SK-N-SH (cell line): Measurements from ENCODE around the gene CKB. TPM values are rescaled to one million over a fixed set of nuclear protein-coding genes. Genes with fewer than 3 reads are reported as not detected.

Experiments
- CTCF ChIA-PET: fragments of 300-600, 350-600 bp; formaldehyde crosslinking; extraction: SDS; loops from one replicate; lab custom pipeline; 2021; lab: Yijun Ruan, JAX
- POLR2A ChIA-PET: fragments of 350-600 bp; sonication (Branson Sonifier 250); formaldehyde crosslinking; extraction: SDS; loops from one replicate; lab custom pipeline; 2020; ENCODE audit warnings: antibody characterized with exemption, inconsistent platforms; lab: Yijun Ruan, JAX
- DNase-seq: peaks from one replicate; pipeline ENCODE4 v3.0.0; 2012
- H2AFZ ChIP-seq: fragments of 200-600 bp; sonication (generic); 2 replicates; pipeline ENCODE4 v1.8.1; 2016; ENCODE audit warnings: antibody characterized with exemption, mild to moderate bottlenecking, low read depth
- H3F3A ChIP-seq: fragments of 200-600 bp; sonication (generic); replicated peaks from 2 replicates; pipeline ENCODE3; 2016; ENCODE audit warnings: antibody characterized with exemption, mild to moderate bottlenecking; ENCODE audit not compliant: insufficient read depth
- H3K27ac ChIP-seq, 2 experiments: fragments of 200-500 bp in 1 of 2; fragments of 200-600 bp in 1 of 2; sonication (Bioruptor generic) in 1 of 2; sonication (generic), shearing (Covaris generic) in 1 of 2; 2 replicates each; pipeline versions ENCODE4 v1.5.1 to v1.6.1; 2014 to 2016; ENCODE audit warnings: low read depth in 2 of 2, inconsistent platforms in 1 of 2, low read length in 1 of 2, mild to moderate bottlenecking in 1 of 2, mixed read lengths in 1 of 2
- H3K27me3 ChIP-seq: fragments of 200-600 bp; sonication (generic), shearing (Covaris generic); 2 replicates; pipeline ENCODE4 v1.6.1; 2016; ENCODE audit warnings: mixed run types; ENCODE audit not compliant: insufficient read depth
- H3K36me3 ChIP-seq, 2 experiments: fragments of 200-500 bp in 1 of 2; fragments of 200-600 bp in 1 of 2; sonication (Bioruptor generic) in 1 of 2; sonication (generic) in 1 of 2; replicated peaks in 1 of 2; 2 replicates each; pipeline versions ENCODE3 to v1.5.1; 2014 to 2016; ENCODE audit warnings: low read length in 1 of 2, mild to moderate bottlenecking in 1 of 2; ENCODE audit not compliant: insufficient read depth in 2 of 2, control insufficient read depth in 1 of 2
- H3K4me1 ChIP-seq, 2 experiments: fragments of 200-500 bp in 1 of 2; fragments of 200-600 bp in 1 of 2; sonication (Bioruptor generic) in 1 of 2; sonication (generic), shearing (Covaris generic) in 1 of 2; 2 replicates each; pipeline versions ENCODE4 v1.5.1 to v1.6.1; 2014 to 2016; ENCODE audit warnings: low read depth in 1 of 2, low read length in 1 of 2, mixed run types in 1 of 2; ENCODE audit not compliant: insufficient read depth in 2 of 2, control insufficient read depth in 1 of 2
- H3K4me2 ChIP-seq: fragments of 200-600 bp; sonication (generic), shearing (Covaris generic); 2 replicates; pipeline ENCODE4 v1.6.1; 2017; ENCODE audit warnings: mixed run types
- H3K4me3 ChIP-seq, 2 experiments: fragments of 200-500 bp in 1 of 2; fragments of 200-600 bp in 1 of 2; sonication (Bioruptor generic) in 1 of 2; sonication (generic), shearing (Covaris generic) in 1 of 2; 2 replicates each; pipeline versions ENCODE4 v1.5.1 to v1.8.1; 2014 to 2016; ENCODE audit warnings: low read depth in 2 of 2, inconsistent platforms in 1 of 2, low read length in 1 of 2, mild to moderate bottlenecking in 1 of 2, mixed read lengths in 1 of 2, moderate library complexity in 1 of 2
- H3K79me2 ChIP-seq: fragments of 200-600 bp; sonication (generic); 2 replicates; pipeline ENCODE4 v1.8.1; 2017; ENCODE audit warnings: mild to moderate bottlenecking; ENCODE audit not compliant: insufficient read depth
- H3K9ac ChIP-seq: fragments of 200-600 bp; sonication (generic); 2 replicates; pipeline ENCODE4 v1.6.1; 2017; ENCODE audit warnings: mixed run types
- H3K9me2 ChIP-seq: fragments of 200-600 bp; sonication (generic); 2 replicates; pipeline ENCODE4 v1.6.1; 2017; ENCODE audit warnings: mixed run types
- H3K9me3 ChIP-seq: fragments of 200-600 bp; sonication (generic); 2 replicates; pipeline ENCODE4 v1.6.1; 2017; ENCODE audit warnings: mixed run types, mild to moderate bottlenecking, moderate library complexity
- H4K20me1 ChIP-seq: fragments of 200-600 bp; sonication (generic); 2 replicates; pipeline ENCODE4 v1.6.1; 2017; ENCODE audit warnings: mild to moderate bottlenecking, mixed run types; ENCODE audit not compliant: insufficient read depth
- CHD2 ChIP-seq: fragments of 150-350 bp; IDR thresholded peaks from 2 replicates; pipeline ENCODE4 v1.6.1; 2018; ENCODE audit warnings: low read length; ENCODE audit not compliant: partially characterized antibody
- EP300 ChIP-seq, 2 experiments: IDR thresholded peaks; 2 replicates each; pipeline versions ENCODE4 v1.4.0 to v1.6.1; 2012; ENCODE audit warnings: borderline replicate concordance in 1 of 2, low read depth in 1 of 2, low read length in 1 of 2
- FOXJ3 ChIP-seq: sonication (generic); formaldehyde crosslinking; IDR thresholded peaks from 2 replicates; pipeline ENCODE4 v1.5.1; 2020; ENCODE audit warnings: mild to moderate bottlenecking, missing genetic modification reagents
- GATA2 ChIP-seq: sonication (generic); formaldehyde crosslinking; IDR thresholded peaks from 2 replicates; pipeline ENCODE4 v1.5.0; 2020; ENCODE audit warnings: mild to moderate bottlenecking, missing genetic modification reagents
- MXI1 ChIP-seq: IDR thresholded peaks from 2 replicates; pipeline ENCODE4 v1.6.1; 2012; ENCODE audit warnings: mild to moderate bottlenecking, low read depth, low read length, improper control_type of control experiment
- NRF1 ChIP-seq: IDR thresholded peaks from 2 replicates; pipeline ENCODE4 v1.6.1; 2012; ENCODE audit warnings: low read depth, mild to moderate bottlenecking, low read length
- PBX3 ChIP-seq: IDR thresholded peaks from 2 replicates; pipeline ENCODE4; 2012
- REST ChIP-seq: IDR thresholded peaks from 2 replicates; pipeline ENCODE4 v1.6.1; 2012; ENCODE audit warnings: mild to moderate bottlenecking, low read depth, low read length, moderate library complexity
- RXRA ChIP-seq: IDR thresholded peaks from 2 replicates; pipeline ENCODE4 v1.4.0; 2012; ENCODE audit warnings: low read depth, mild to moderate bottlenecking, borderline replicate concordance
- SIN3A ChIP-seq: IDR thresholded peaks from 2 replicates; pipeline ENCODE4 v1.6.1; 2012; ENCODE audit warnings: low read depth, mild to moderate bottlenecking, low read length, moderate library complexity, borderline replicate concordance
- TCF12 ChIP-seq: IDR thresholded peaks from 2 replicates; pipeline ENCODE4 v1.4.0; 2012
- YY1 ChIP-seq: IDR thresholded peaks from 2 replicates; pipeline ENCODE4 v1.4.0; 2012; ENCODE audit warnings: low read depth, mild to moderate bottlenecking
- WGBS: methylation state at CpG from one replicate; pipeline ENCODE4 v1.1.6; 2017; ENCODE audit warnings: low lambda C conversion rate; 5-methylcytosine and 5-hydroxymethylcytosine counted together
- polyA plus RNA-seq, 3 experiments: library from polyadenylated mRNA; depleted of rRNA; stranded (reverse); fragments of >200 nt; gene quantifications; 2 replicates each; pipeline ENCODE4 v1.2.3, GENCODE V29; 2012

CKB gene
- polyA plus RNA-seq, 1 of the 3 experiments (the other 2 are of a cell fraction): 53.0 TPM

- Histone ChIP-seq H3K79me2 (peaks cover under 1% of the 10 kb centered on the region; the same call in 1 of the 2 replicates), H3K9ac (no peak overlapping the region), H3F3A (peaks cover 8% of the 10 kb centered on the region), H3K36me3 (peaks cover 0 to 4% of the 10 kb centered on the region in 2 experiments), H3K27ac (no peak overlapping the region), H3K9me3 (no peaks in the 10 kb centered on the region), H4K20me1 (no peaks in the 10 kb centered on the region), H3K4me2 (no peak overlapping the region), H3K4me3 (no peak overlapping the region; a peak in 2 of 4 replicates), H3K27me3 (peaks cover 16% of the 10 kb centered on the region), H3K9me2 (no peaks in the 10 kb centered on the region), H2AFZ (no peak overlapping the region), H3K4me1 (peaks cover 9 to 21% of the 10 kb centered on the region in 2 experiments; a peak in 1 of 4 replicates)
- WGBS: 80% methylated on average over 10 of the region's 10 CpGs
- ChIA-PET CTCF (interaction anchor here (1.6 to 9.6 kb wide), 3 partner anchors 19 to 26 kb away, joined by 4 to 194 read pairs (median 7); no protein-coding TSS in a partner anchor), POLR2A (interaction anchor here (3.5 kb wide), 1 partner anchor 19 kb away, joined by 19 read pairs; no protein-coding TSS in a partner anchor)
- TF ChIP-seq YY1 (no peak), SIN3A (no peak), RXRA (no peak), FOXJ3 (CRISPR knock-in tag) (no peak), PBX3 (no peak), TCF12 (no peak), EP300 (IDR thresholded peaks at IDR 0.05; ENCODE audit: borderline replicate concordance in 1 of 2, low read depth in 1 of 2, low read length in 1 of 2) (no peak), GATA2 (CRISPR knock-in tag) (no peak), CHD2 (no peak), REST (no peak)
- no peak for DNase-seq
Measured at GRCh38 chr14:103523575-103523954, 935 bp upstream of the CKB start.

- no peak overlapping the region for H3K9ac ChIP-seq
- H3K9me3 ChIP-seq: no peaks in the 10 kb centered on the region
- peaks cover 5% of the 10 kb centered on the region for H3F3A ChIP-seq
- POLR2A ChIA-PET: interaction anchor here (0.6 to 3.5 kb wide), 6 partner anchors 9 to 1524 kb away, joined by 3 to 19 read pairs (median 4); no protein-coding TSS in a partner anchor
- TF ChIP-seq MXI1 (peak; percentile 78), TCF12 (no peak), NRF1 (peak; percentile 23; the same call in 1 of the 2 replicates)
- CTCF ChIA-PET: interaction anchor here (1.1 to 9.6 kb wide), 9 partner anchors 11 to 191 kb away, joined by 3 to 194 read pairs (median 7); no protein-coding TSS in a partner anchor
- 2% methylated on average over 11 of the region's 74 CpGs for WGBS
- peak overlapping the region; percentile 83 for H3K4me2 ChIP-seq
- no peaks in the 10 kb centered on the region for H3K79me2 ChIP-seq
- H3K36me3 ChIP-seq: peaks cover 0 to 4% of the 10 kb centered on the region in 2 experiments
- H4K20me1 ChIP-seq: no peaks in the 10 kb centered on the region
- H3K27me3 ChIP-seq: peaks cover 16% of the 10 kb centered on the region
- peak overlapping the region in 1 of 2 experiments; percentile 74; a peak in 1 of 4 replicates for H3K27ac ChIP-seq
- peaks cover 0 to 20% of the 10 kb centered on the region in 2 experiments; a peak in 1 of 4 replicates for H3K4me1 ChIP-seq
- no peak overlapping the region for H2AFZ ChIP-seq
- DNase-seq: peak; percentile 91
- H3K4me3 ChIP-seq: peak overlapping the region; percentile 44 to 57; a peak in 3 of 4 replicates
- H3K9me2 ChIP-seq: no peaks in the 10 kb centered on the region
Measured at GRCh38 chr14:103521951-103522563, 573 bp downstream of the CKB start.
